Liver (tissue), 9 donors: Measurements from ENCODE around the gene C1QL3. TPM values are rescaled to one million over a fixed set of nuclear protein-coding genes. Genes with fewer than 3 reads are reported as not detected.

ENCODE experiments used
- DNase-seq: peaks from one replicate; pipeline ENCODE4 v3.0.0-alpha.2; 2017; ENCODE audit warnings: low spot score
- H3K27ac ChIP-seq, 2 donors: one replicate each; pipeline ENCODE4 v1.7.0; 2013; ENCODE audit warnings: inconsistent platforms in 2 of 2, low read length in 2 of 2, control low read depth in 1 of 2, low read depth in 1 of 2, mild to moderate bottlenecking in 1 of 2
- H3K27me3 ChIP-seq, 4 donors: one replicate each; pipeline versions ENCODE4 v1.6.1 to v1.7.0; 2013; ENCODE audit warnings: low read length in 3 of 4, inconsistent platforms in 1 of 4, mild to moderate bottlenecking in 1 of 4, moderate library complexity in 1 of 4; ENCODE audit not compliant: control insufficient read depth in 4 of 4, insufficient read depth in 4 of 4
- H3K36me3 ChIP-seq, 4 donors: one replicate each; pipeline versions ENCODE4 v1.6.1 to v1.7.0; 2013; ENCODE audit warnings: low read length in 3 of 4, mild to moderate bottlenecking in 3 of 4, low read depth in 1 of 4, moderate library complexity in 1 of 4; ENCODE audit not compliant: control insufficient read depth in 4 of 4, insufficient read depth in 3 of 4
- H3K4me1 ChIP-seq, 4 donors: one replicate each; pipeline versions ENCODE4 v1.6.1 to v1.7.0; 2013; ENCODE audit warnings: low read length in 3 of 4, mild to moderate bottlenecking in 3 of 4, moderate library complexity in 1 of 4; ENCODE audit not compliant: control insufficient read depth in 4 of 4, insufficient read depth in 4 of 4
- H3K4me3 ChIP-seq, 3 donors: one replicate each; pipeline versions ENCODE4 v1.6.1 to v1.7.0; 2013; ENCODE audit warnings: low read length in 3 of 3, control low read depth in 1 of 3, low read depth in 1 of 3, mild to moderate bottlenecking in 1 of 3
- H3K9ac ChIP-seq, 2 donors: one replicate each; pipeline ENCODE4 v1.7.0; 2013; ENCODE audit warnings: low read length in 2 of 2, mild to moderate bottlenecking in 2 of 2, moderate library complexity in 2 of 2, control low read depth in 1 of 2, low read depth in 1 of 2
- H3K9me3 ChIP-seq, 4 donors: one replicate each; pipeline versions ENCODE4 v1.6.1 to v1.7.0; 2013; ENCODE audit warnings: low read length in 3 of 4; ENCODE audit not compliant: control insufficient read depth in 4 of 4
- ATF3 ChIP-seq: IDR thresholded peaks from 2 replicates; pipeline ENCODE4 v1.6.1; 2016; ENCODE audit warnings: antibody characterized with exemption
- CTCF ChIP-seq: fragments of 150-350 bp; IDR thresholded peaks from 2 replicates; pipeline ENCODE4 v1.5.1; 2017; ENCODE audit warnings: improper control_type of control experiment, low read depth, low read length; ENCODE audit not compliant: missing input control
- EGR1 ChIP-seq, 2 donors: IDR thresholded peaks; 2 replicates each; pipeline ENCODE4 v1.6.1; 2016 to 2018; ENCODE audit warnings: antibody characterized with exemption in 2 of 2, low read depth in 2 of 2
- FOXA1 ChIP-seq: IDR thresholded peaks from 2 replicates; pipeline ENCODE4 v1.6.1; 2016; ENCODE audit warnings: antibody characterized with exemption
- FOXA2 ChIP-seq: IDR thresholded peaks from 2 replicates; pipeline ENCODE4 v1.6.1; 2016; ENCODE audit warnings: antibody characterized with exemption
- GABPA ChIP-seq, 2 donors: IDR thresholded peaks in 1 of 2; conservative IDR thresholded peaks in 1 of 2; 2 replicates each; pipeline ENCODE4 v1.6.1; 2016; ENCODE audit warnings: antibody characterized with exemption in 2 of 2, mild to moderate bottlenecking in 1 of 2, moderate library complexity in 1 of 2
- HNF4A ChIP-seq, 2 donors: conservative IDR thresholded peaks; 2 replicates each; pipeline ENCODE4 v1.6.1; 2016; ENCODE audit warnings: antibody characterized with exemption in 2 of 2, mild to moderate bottlenecking in 2 of 2
- HNF4G ChIP-seq: IDR thresholded peaks from 2 replicates; pipeline ENCODE4 v1.6.1; 2016; ENCODE audit warnings: antibody characterized with exemption
- MAX ChIP-seq: IDR thresholded peaks from 2 replicates; pipeline ENCODE4 v1.6.1; 2016; ENCODE audit warnings: antibody characterized with exemption
- NR2F2 ChIP-seq: IDR thresholded peaks from 2 replicates; pipeline ENCODE4 v1.6.1; 2016; ENCODE audit warnings: antibody characterized with exemption
- RAD21 ChIP-seq, 2 donors: IDR thresholded peaks; 2 replicates each; pipeline ENCODE4 v1.6.1; 2016; ENCODE audit warnings: antibody characterized with exemption in 2 of 2, mild to moderate bottlenecking in 2 of 2
- REST ChIP-seq: IDR thresholded peaks from 2 replicates; pipeline ENCODE4 v1.6.1; 2016; ENCODE audit warnings: antibody characterized with exemption, mild to moderate bottlenecking
- RXRA ChIP-seq, 2 donors: IDR thresholded peaks; 2 replicates each; pipeline ENCODE4 v1.6.1; 2017 to 2018; ENCODE audit warnings: antibody characterized with exemption in 2 of 2, mild to moderate bottlenecking in 1 of 2
- SP1 ChIP-seq: IDR thresholded peaks from 2 replicates; pipeline ENCODE4 v1.6.1; 2018; ENCODE audit warnings: antibody characterized with exemption, mild to moderate bottlenecking
- TAF1 ChIP-seq: conservative IDR thresholded peaks from 2 replicates; pipeline ENCODE4 v1.6.1; 2016; ENCODE audit warnings: antibody characterized with exemption, mild to moderate bottlenecking
- YY1 ChIP-seq: IDR thresholded peaks from 2 replicates; pipeline ENCODE4 v1.6.1; 2016; ENCODE audit warnings: antibody characterized with exemption, mild to moderate bottlenecking
- ZBTB33 ChIP-seq: IDR thresholded peaks from 2 replicates; pipeline ENCODE4 v1.6.1; 2016; ENCODE audit warnings: antibody characterized with exemption
- WGBS: extraction: QIAGEN DNeasy Blood & Tissue Kit; methylation state at CpG from one replicate; pipeline ENCODE4 v1.1.7; 2013; 5-methylcytosine and 5-hydroxymethylcytosine counted together
- polyA plus RNA-seq, 2 donors: library from polyadenylated mRNA; stranded (reverse) in 1 of 2; unstranded in 1 of 2; fragments of 200-250 nt in 1 of 2; fragments of >200 nt in 1 of 2; fragmentation: Nextera tagmentation in 1 of 2; extraction: Ambion mirVana in 1 of 2; gene quantifications; one replicate each; pipeline versions ENCODE4 v1.2.1 to v1.2.3, GENCODE V29; 2013 to 2015
- total RNA-seq, 2 donors: library from RNA; depleted of rRNA; stranded (reverse); fragments of >200 nt; gene quantifications; one replicate each; pipeline ENCODE4 v1.2.3, GENCODE V29; 2014
- donor health status: healthy.
- donor health status: healthy.
- donor health status: healthy.
- donor health status: healthy.
- donor health status: healthy.

The C1QL3 gene
- total and polyA plus RNA-seq, 4 donors, result 0.99 TPM; not detected in 3

GRCh38 chr10:16518822-16519221, 2.9 kb downstream of the C1QL3 start:
- TF ChIP-seq EGR1 (IDR thresholded peaks at IDR 0.05; ENCODE audit: low read depth in 2 of 2) (no peak), HNF4A (conservative IDR thresholded peaks at IDR 0.05) (no peak), GABPA (IDR thresholded peaks at IDR 0.05 in 1 of 2, conservative IDR thresholded peaks at IDR 0.05 in 1 of 2) (no peak), MAX (no peak), FOXA2 (no peak), SP1 (no peak), REST (no peak), CTCF (no peak), ZBTB33 (no peak), FOXA1 (no peak), NR2F2 (no peak), ATF3 (no peak), RXRA (IDR thresholded peaks at IDR 0.05) (no peak), YY1 (no peak), HNF4G (no peak), TAF1 (no peak), RAD21 (IDR thresholded peaks at IDR 0.05) (no peak)
- WGBS, result 81% methylated on average over 4 of the region's 4 CpGs
- peaks cover 0 to 9% (median 2%) of the 10 kb centered on the region in 4 donors for H3K27me3 ChIP-seq
- H3K9ac ChIP-seq, result no peak overlapping the region
- no peak overlapping the region for H3K4me3 ChIP-seq
- peaks cover 0 to 6% (median 0%) of the 10 kb centered on the region in 4 donors for H3K36me3 ChIP-seq
- no peak for DNase-seq
- peaks cover 15 to 22% (median 20%) of the 10 kb centered on the region in 4 donors for H3K4me1 ChIP-seq
- H3K27ac ChIP-seq, result no peak overlapping the region
- H3K9me3 ChIP-seq, result no peaks in the 10 kb centered on the region

- H3K36me3 ChIP-seq, result peaks cover 0 to 13% (median 3%) of the 10 kb centered on the region in 4 donors
- no peak overlapping the region for H3K27ac ChIP-seq
These were observed 10.8 kb downstream of the C1QL3 start for GRCh38 chr10:16510843-16511242.

More at GRCh38 chr10:16510843-16511242, 10.8 kb downstream of the C1QL3 start:
- H3K9me3 ChIP-seq, result no peaks in the 10 kb centered on the region
- H3K27me3 ChIP-seq, result no peaks in the 10 kb centered on the region
- TF ChIP-seq ATF3, result no peak
- no peak for TF ChIP-seq SP1
- no peak for TF ChIP-seq RAD21 (IDR thresholded peaks at IDR 0.05)
- no peak for TF ChIP-seq FOXA2
- no peak for TF ChIP-seq EGR1 (IDR thresholded peaks at IDR 0.05; ENCODE audit: low read depth in 2 of 2)
- TF ChIP-seq MAX, result no peak
- TF ChIP-seq CTCF, result no peak
- no peak for TF ChIP-seq ZBTB33
- 95% methylated on average over 9 of the region's 9 CpGs for WGBS
- H3K9ac ChIP-seq, result no peak overlapping the region
- H3K4me3 ChIP-seq, result no peak overlapping the region
- no peaks in the 10 kb centered on the region for H3K4me1 ChIP-seq
- DNase-seq, result no peak
